OCI-LY7 (cell line): Measurements from ENCODE around the gene MIOS.

Experiments used
- CTCF ChIP-seq: fragments of 200-600 bp; sonication (generic); conservative IDR thresholded peaks from 2 replicates; pipeline ENCODE4 v1.5.1; 2014; ENCODE audit warnings: mild to moderate bottlenecking, antibody characterized with exemption, low read length, moderate library complexity, mixed read lengths
- EZH2phosphoT487 ChIP-seq: fragments of 200-600 bp; sonication (generic); IDR thresholded peaks from 2 replicates; pipeline ENCODE4 v1.6.1; 2018; ENCODE audit warnings: low read depth, borderline replicate concordance, mild to moderate bottlenecking, mixed run types, antibody characterized with exemption, low read length, moderate library complexity, mixed read lengths

- TF ChIP-seq CTCF (no peak), EZH2phosphoT487 (no peak)
Observed at GRCh38 chr7:7529328-7529727, 37.4 kb upstream of the MIOS start.
